ENCODE results near the gene GPC4.

DNA sequence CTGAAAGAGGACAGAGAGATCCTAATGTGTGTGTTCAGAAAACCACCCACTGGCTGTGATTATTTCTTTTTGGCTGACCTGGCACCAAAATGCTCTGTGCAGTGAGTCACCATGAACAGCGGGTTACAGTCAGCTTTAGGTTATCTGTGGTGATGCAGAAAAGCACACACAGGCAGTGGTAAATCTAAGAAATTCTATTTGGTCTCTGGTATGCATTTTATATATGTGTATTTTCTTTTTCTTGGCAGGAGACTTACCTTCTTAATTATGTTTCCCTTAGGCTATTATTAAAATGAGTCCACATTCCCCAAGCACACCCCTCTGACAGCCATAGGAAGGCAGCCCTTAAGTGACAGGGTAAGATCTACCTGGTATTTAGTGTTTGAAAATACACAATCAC, 118.0 kb downstream of the GPC4 start:
- TF ChIP-seq, protein P1, sequence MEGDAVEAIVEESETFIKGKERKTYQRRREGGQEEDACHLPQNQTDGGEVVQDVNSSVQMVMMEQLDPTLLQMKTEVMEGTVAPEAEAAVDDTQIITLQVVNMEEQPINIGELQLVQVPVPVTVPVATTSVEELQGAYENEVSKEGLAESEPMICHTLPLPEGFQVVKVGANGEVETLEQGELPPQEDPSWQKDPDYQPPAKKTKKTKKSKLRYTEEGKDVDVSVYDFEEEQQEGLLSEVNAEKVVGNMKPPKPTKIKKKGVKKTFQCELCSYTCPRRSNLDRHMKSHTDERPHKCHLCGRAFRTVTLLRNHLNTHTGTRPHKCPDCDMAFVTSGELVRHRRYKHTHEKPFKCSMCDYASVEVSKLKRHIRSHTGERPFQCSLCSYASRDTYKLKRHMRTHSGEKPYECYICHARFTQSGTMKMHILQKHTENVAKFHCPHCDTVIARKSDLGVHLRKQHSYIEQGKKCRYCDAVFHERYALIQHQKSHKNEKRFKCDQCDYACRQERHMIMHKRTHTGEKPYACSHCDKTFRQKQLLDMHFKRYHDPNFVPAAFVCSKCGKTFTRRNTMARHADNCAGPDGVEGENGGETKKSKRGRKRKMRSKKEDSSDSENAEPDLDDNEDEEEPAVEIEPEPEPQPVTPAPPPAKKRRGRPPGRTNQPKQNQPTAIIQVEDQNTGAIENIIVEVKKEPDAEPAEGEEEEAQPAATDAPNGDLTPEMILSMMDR (conservative IDR thresholded peaks at IDR 0.05): no peak
- TF ChIP-seq ZFX (IDR thresholded peaks at IDR 0.05): no peak
